HEK293 (cell line): ENCODE results near the gene C19orf44.

Experiments
- CTCF ChIA-PET: fragments of 350-600 bp; formaldehyde crosslinking; extraction: SDS; loops from one replicate; lab custom pipeline; 2021; ENCODE audit warnings: antibody characterized with exemption; lab: Yijun Ruan, JAX
- POLR2A ChIA-PET: fragments of 300-600 bp; formaldehyde crosslinking; extraction: SDS; loops from one replicate; lab custom pipeline; 2020; ENCODE audit warnings: antibody characterized with exemption, inconsistent platforms; lab: Yijun Ruan, JAX
- H3K27ac ChIP-seq: fragments of 200-500 bp; sonication (Bioruptor generic); 2 replicates; pipeline ENCODE4 v1.5.1; 2014; ENCODE audit warnings: low read depth, low read length, control low read depth, inconsistent platforms; ENCODE audit errors: extremely low read depth
- H3K36me3 ChIP-seq, 2 experiments: fragments of 200-500 bp in 1 of 2; sonication (Bioruptor generic) in 1 of 2; 1 replicate in 1 of 2; 2 replicates in 1 of 2; pipeline ENCODE4 v1.5.1; 2014 to 2017; ENCODE audit warnings: inconsistent platforms in 2 of 2, low read length in 2 of 2; ENCODE audit not compliant: control insufficient read depth in 2 of 2, insufficient read depth in 1 of 2
- H3K4me1 ChIP-seq: fragments of 200-500 bp; sonication (Bioruptor generic); 2 replicates; pipeline ENCODE4 v1.5.1; 2014; ENCODE audit warnings: mild to moderate bottlenecking, low read length, inconsistent platforms; ENCODE audit not compliant: control insufficient read depth, insufficient read depth
- H3K4me3 ChIP-seq: 2 replicates; pipeline ENCODE4 v1.5.1; 2011; ENCODE audit warnings: low read depth, mild to moderate bottlenecking, control low read depth, low read length, moderate library complexity
- H3K9me3 ChIP-seq: fragments of 200-500 bp; sonication (Bioruptor generic); 2 replicates; pipeline ENCODE4 v1.5.1; 2014; ENCODE audit warnings: low read depth, low read length, inconsistent platforms; ENCODE audit not compliant: control insufficient read depth, insufficient read depth
- HIC1 ChIP-seq: fragments of 450-650 bp; formaldehyde crosslinking; IDR thresholded peaks from 2 replicates; pipeline ENCODE4 v1.5.1; 2016; ENCODE audit warnings: missing biosample characterization, missing genetic modification characterization
- KLF9 ChIP-seq: fragments of 450-650 bp; formaldehyde crosslinking; IDR thresholded peaks from 2 replicates; pipeline ENCODE4 v1.5.1; 2016; ENCODE audit warnings: missing biosample characterization, missing genetic modification characterization, low read depth
- TRIM28 ChIP-seq: IDR thresholded peaks from 2 replicates; pipeline ENCODE4 v1.6.1; 2011; ENCODE audit warnings: low read length, control low read depth, borderline replicate concordance
- ZNF18 ChIP-seq: fragments of 450-650 bp; formaldehyde crosslinking; IDR thresholded peaks from 2 replicates; pipeline ENCODE4 v1.5.1; 2016; ENCODE audit warnings: missing biosample characterization, missing genetic modification characterization
- ZNF214 ChIP-seq: fragments of 450-650 bp; formaldehyde crosslinking; IDR thresholded peaks from 2 replicates; pipeline ENCODE4 v1.5.1; 2017; ENCODE audit warnings: missing biosample characterization, mild to moderate bottlenecking, missing genetic modification characterization, borderline replicate concordance
- ZNF221 ChIP-seq: fragments of 450-650 bp; formaldehyde crosslinking; IDR thresholded peaks from 2 replicates; pipeline ENCODE4 v1.5.1; 2017; ENCODE audit warnings: missing biosample characterization, missing genetic modification characterization, borderline replicate concordance
- ZNF223 ChIP-seq: fragments of 450-650 bp; formaldehyde crosslinking; IDR thresholded peaks from 2 replicates; pipeline ENCODE4 v1.5.1; 2016; ENCODE audit warnings: missing biosample characterization, missing genetic modification characterization
- ZNF26 ChIP-seq: fragments of 450-650 bp; formaldehyde crosslinking; IDR thresholded peaks from 2 replicates; pipeline ENCODE4 v1.5.1; 2016; ENCODE audit warnings: missing biosample characterization, missing genetic modification characterization
- TF ChIP-seq, protein P1 (sequence below): fragments of 450-650 bp; formaldehyde crosslinking; IDR thresholded peaks from 2 replicates; pipeline ENCODE4 v1.5.1; 2016; ENCODE audit warnings: missing biosample characterization, missing genetic modification characterization, borderline replicate concordance
- TF ChIP-seq, protein P2 (sequence below): fragments of 450-650 bp; formaldehyde crosslinking; conservative IDR thresholded peaks from 2 replicates; pipeline ENCODE4 v1.5.1; 2016; ENCODE audit warnings: low read depth, missing biosample characterization, missing genetic modification characterization

Gene C19orf44

GRCh38 chr19:16518061-16518460 lies 21.9 kb downstream of the C19orf44 start:
- TF ChIP-seq KLF9 (tag by site-specific recombination) (no peak), TRIM28 (no peak), ZNF214 (tag by site-specific recombination) (no peak), ZNF26 (tag by site-specific recombination) (no peak), ZNF223 (tag by site-specific recombination) (no peak), HIC1 (no peak), ZNF18 (tag by site-specific recombination) (no peak), ZNF221 (tag by site-specific recombination) (no peak)
- TF ChIP-seq, protein P1, sequence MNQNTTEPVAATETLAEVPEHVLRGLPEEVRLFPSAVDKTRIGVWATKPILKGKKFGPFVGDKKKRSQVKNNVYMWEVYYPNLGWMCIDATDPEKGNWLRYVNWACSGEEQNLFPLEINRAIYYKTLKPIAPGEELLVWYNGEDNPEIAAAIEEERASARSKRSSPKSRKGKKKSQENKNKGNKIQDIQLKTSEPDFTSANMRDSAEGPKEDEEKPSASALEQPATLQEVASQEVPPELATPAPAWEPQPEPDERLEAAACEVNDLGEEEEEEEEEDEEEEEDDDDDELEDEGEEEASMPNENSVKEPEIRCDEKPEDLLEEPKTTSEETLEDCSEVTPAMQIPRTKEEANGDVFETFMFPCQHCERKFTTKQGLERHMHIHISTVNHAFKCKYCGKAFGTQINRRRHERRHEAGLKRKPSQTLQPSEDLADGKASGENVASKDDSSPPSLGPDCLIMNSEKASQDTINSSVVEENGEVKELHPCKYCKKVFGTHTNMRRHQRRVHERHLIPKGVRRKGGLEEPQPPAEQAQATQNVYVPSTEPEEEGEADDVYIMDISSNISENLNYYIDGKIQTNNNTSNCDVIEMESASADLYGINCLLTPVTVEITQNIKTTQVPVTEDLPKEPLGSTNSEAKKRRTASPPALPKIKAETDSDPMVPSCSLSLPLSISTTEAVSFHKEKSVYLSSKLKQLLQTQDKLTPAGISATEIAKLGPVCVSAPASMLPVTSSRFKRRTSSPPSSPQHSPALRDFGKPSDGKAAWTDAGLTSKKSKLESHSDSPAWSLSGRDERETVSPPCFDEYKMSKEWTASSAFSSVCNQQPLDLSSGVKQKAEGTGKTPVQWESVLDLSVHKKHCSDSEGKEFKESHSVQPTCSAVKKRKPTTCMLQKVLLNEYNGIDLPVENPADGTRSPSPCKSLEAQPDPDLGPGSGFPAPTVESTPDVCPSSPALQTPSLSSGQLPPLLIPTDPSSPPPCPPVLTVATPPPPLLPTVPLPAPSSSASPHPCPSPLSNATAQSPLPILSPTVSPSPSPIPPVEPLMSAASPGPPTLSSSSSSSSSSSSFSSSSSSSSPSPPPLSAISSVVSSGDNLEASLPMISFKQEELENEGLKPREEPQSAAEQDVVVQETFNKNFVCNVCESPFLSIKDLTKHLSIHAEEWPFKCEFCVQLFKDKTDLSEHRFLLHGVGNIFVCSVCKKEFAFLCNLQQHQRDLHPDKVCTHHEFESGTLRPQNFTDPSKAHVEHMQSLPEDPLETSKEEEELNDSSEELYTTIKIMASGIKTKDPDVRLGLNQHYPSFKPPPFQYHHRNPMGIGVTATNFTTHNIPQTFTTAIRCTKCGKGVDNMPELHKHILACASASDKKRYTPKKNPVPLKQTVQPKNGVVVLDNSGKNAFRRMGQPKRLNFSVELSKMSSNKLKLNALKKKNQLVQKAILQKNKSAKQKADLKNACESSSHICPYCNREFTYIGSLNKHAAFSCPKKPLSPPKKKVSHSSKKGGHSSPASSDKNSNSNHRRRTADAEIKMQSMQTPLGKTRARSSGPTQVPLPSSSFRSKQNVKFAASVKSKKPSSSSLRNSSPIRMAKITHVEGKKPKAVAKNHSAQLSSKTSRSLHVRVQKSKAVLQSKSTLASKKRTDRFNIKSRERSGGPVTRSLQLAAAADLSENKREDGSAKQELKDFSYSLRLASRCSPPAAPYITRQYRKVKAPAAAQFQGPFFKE (tag by site-specific recombination) = no peak
- TF ChIP-seq, protein P2, sequence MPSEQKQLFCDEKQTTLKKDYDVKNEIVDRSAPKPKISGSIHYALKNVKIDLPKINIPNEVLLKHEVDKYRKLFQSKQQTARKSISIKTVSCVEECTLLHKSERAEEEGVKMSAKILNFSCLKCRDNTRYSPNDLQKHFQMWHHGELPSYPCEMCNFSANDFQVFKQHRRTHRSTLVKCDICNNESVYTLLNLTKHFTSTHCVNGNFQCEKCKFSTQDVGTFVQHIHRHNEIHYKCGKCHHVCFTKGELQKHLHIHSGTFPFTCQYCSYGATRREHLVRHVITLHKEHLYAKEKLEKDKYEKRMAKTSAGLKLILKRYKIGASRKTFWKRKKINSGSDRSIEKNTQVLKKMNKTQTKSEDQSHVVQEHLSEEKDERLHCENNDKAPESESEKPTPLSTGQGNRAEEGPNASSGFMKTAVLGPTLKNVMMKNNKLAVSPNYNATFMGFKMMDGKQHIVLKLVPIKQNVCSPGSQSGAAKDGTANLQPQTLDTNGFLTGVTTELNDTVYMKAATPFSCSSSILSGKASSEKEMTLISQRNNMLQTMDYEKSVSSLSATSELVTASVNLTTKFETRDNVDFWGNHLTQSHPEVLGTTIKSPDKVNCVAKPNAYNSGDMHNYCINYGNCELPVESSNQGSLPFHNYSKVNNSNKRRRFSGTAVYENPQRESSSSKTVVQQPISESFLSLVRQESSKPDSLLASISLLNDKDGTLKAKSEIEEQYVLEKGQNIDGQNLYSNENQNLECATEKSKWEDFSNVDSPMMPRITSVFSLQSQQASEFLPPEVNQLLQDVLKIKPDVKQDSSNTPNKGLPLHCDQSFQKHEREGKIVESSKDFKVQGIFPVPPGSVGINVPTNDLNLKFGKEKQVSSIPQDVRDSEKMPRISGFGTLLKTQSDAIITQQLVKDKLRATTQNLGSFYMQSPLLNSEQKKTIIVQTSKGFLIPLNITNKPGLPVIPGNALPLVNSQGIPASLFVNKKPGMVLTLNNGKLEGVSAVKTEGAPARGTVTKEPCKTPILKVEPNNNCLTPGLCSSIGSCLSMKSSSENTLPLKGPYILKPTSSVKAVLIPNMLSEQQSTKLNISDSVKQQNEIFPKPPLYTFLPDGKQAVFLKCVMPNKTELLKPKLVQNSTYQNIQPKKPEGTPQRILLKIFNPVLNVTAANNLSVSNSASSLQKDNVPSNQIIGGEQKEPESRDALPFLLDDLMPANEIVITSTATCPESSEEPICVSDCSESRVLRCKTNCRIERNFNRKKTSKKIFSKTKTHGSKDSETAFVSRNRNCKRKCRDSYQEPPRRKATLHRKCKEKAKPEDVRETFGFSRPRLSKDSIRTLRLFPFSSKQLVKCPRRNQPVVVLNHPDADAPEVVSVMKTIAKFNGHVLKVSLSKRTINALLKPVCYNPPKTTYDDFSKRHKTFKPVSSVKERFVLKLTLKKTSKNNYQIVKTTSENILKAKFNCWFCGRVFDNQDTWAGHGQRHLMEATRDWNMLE (tag by site-specific recombination) = no peak
- no peaks in the 10 kb centered on the region for H3K4me1 ChIP-seq
- CTCF ChIA-PET = interaction anchor here (1.5 to 1.6 kb wide), 2 partner anchors 9 to 76 kb away, joined by 8 to 13 read pairs; no protein-coding TSS in a partner anchor
- no peak overlapping the region for H3K4me3 ChIP-seq
- H3K27ac ChIP-seq = no peak overlapping the region
- H3K9me3 ChIP-seq = no peaks in the 10 kb centered on the region
- POLR2A ChIA-PET = interaction anchor here (0.5 kb wide), 1 partner anchor 910 kb away, joined by 3 read pairs; no protein-coding TSS in a partner anchor
- H3K36me3 ChIP-seq = peaks cover 18 to 83% of the 10 kb centered on the region in 2 experiments
